ENCODE results near the gene MYO1D.

MYO1D gene

GRCh38 chr17:32569171-32570080 lies 307.5 kb downstream of the MYO1D start:
- DNase-seq (ENCODE audit: low read depth in 2 of 2): no peak

- DNase-seq (ENCODE audit: low read depth in 2 of 2): no peak
These were observed 308.2 kb downstream of the MYO1D start for GRCh38 chr17:32568705-32569104.

- no peak for DNase-seq (ENCODE audit: low read depth in 2 of 2)
These were observed 309.4 kb downstream of the MYO1D start for GRCh38 chr17:32567511-32567910.

GRCh38 chr17:32567086-32567485 lies 309.8 kb downstream of the MYO1D start:
- DNase-seq (ENCODE audit: low read depth in 2 of 2): no peak

- DNase-seq (ENCODE audit: low read depth in 2 of 2): no peak
These were observed 310.6 kb downstream of the MYO1D start for GRCh38 chr17:32566303-32566702.

- DNase-seq (ENCODE audit: low read depth in 2 of 2): no peak
These were observed 311.5 kb downstream of the MYO1D start for GRCh38 chr17:32565401-32565800.

- DNase-seq (ENCODE audit: low read depth in 2 of 2): no peak
These were observed 312.6 kb downstream of the MYO1D start for GRCh38 chr17:32564325-32564724.

GRCh38 chr17:32563583-32563982 lies 313.3 kb downstream of the MYO1D start:
- DNase-seq (ENCODE audit: low read depth in 2 of 2): no peak

- DNase-seq (ENCODE audit: low read depth in 2 of 2): no peak
These were observed 317.8 kb downstream of the MYO1D start for GRCh38 chr17:32558997-32559650.

GRCh38 chr17:32558326-32558955 lies 318.5 kb downstream of the MYO1D start:
- no peak for DNase-seq (ENCODE audit: low read depth in 2 of 2)

- no peak for DNase-seq (ENCODE audit: low read depth in 2 of 2)
These were observed 321.2 kb downstream of the MYO1D start for GRCh38 chr17:32555611-32556310.

GRCh38 chr17:32553168-32553567 lies 323.8 kb downstream of the MYO1D start:
- DNase-seq (ENCODE audit: low read depth in 2 of 2): no peak

GRCh38 chr17:32552280-32552679 lies 324.6 kb downstream of the MYO1D start:
- no peak for DNase-seq (ENCODE audit: low read depth in 2 of 2)

GRCh38 chr17:32551186-32551955 lies 325.6 kb downstream of the MYO1D start:
- no peak for DNase-seq (ENCODE audit: low read depth in 2 of 2)

GRCh38 chr17:32549559-32549958 lies 327.4 kb downstream of the MYO1D start:
- DNase-seq (ENCODE audit: low read depth in 2 of 2): no peak

- DNase-seq (ENCODE audit: low read depth in 2 of 2): no peak
These were observed 330.9 kb downstream of the MYO1D start for GRCh38 chr17:32546031-32546444.

- no peak for DNase-seq (ENCODE audit: low read depth in 2 of 2)
These were observed 334.7 kb downstream of the MYO1D start for GRCh38 chr17:32542186-32542585.

GRCh38 chr17:32541640-32542039 lies 335.3 kb downstream of the MYO1D start:
- no peak for DNase-seq (ENCODE audit: low read depth in 2 of 2)

- DNase-seq (ENCODE audit: low read depth in 2 of 2): no peak
These were observed 339.9 kb downstream of the MYO1D start for GRCh38 chr17:32536736-32537643.

GRCh38 chr17:32533296-32533695 lies 343.6 kb downstream of the MYO1D start:
- no peak for DNase-seq (ENCODE audit: low read depth in 2 of 2)

Measured in stimulated activated CD4-positive, alpha-beta T cell treated with anti-CD3 and anti-CD28 coated beads, Interleukin-12 subunit alpha, Interleukin-12 subunit beta, amount 100 ng/mL, for 24 hours (primary cell).